GM21526 (cell line): ENCODE results near the gene FAM234B.
"Not testable (repeated sequence)": the region's sequence is repeated elsewhere in the genome, so short reads cannot be mapped to it uniquely, and the experiment has no call there.

Experiments used
- ATAC-seq: cut with Tn5 transposase; IDR thresholded peaks from one replicate; pipeline ENCODE4 v1.9.1; 2021; ENCODE audit warnings: moderate library complexity; ENCODE audit not compliant: unreplicated experiment, low FRiP score

Gene FAM234B

DNA sequence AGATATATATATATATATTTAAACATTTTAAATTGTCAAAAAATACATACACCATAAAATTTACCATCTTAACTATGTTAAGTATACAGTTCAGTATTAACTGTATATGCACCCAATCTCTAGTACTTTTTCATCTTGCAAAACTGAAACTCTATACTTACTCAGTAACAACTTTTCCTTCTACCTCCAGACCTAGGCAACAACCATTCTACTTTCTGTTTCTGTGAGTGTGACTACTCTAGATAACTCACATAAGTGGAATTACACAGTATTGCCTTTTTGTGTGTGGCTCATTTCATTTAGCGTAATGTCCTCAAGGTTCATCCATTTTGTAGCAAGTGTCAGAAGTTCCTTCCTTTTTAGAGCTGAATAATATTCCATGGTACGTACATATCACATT, 8.2 kb downstream of the FAM234B start:
- no peak for ATAC-seq

DNA sequence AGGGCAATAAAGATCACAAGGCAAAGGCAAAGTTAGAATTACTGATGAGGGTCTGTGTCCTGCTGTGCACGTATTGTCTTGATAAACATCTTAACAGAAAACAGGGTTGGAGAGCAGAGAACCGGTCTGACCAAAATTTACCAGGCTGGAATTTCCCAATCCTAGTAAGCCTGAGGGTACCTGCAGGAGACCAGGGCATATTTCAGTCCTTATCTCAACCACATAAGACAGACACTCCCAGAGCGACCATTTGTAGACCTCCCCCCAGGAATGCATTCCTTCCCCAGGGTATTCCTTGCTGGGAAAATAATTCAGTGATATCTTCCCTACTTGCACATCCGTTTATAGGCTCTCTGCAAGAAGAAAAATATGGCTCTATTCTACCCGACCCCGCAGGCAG, 9.4 kb downstream of the FAM234B start:
- not testable (repeated sequence) for ATAC-seq

DNA sequence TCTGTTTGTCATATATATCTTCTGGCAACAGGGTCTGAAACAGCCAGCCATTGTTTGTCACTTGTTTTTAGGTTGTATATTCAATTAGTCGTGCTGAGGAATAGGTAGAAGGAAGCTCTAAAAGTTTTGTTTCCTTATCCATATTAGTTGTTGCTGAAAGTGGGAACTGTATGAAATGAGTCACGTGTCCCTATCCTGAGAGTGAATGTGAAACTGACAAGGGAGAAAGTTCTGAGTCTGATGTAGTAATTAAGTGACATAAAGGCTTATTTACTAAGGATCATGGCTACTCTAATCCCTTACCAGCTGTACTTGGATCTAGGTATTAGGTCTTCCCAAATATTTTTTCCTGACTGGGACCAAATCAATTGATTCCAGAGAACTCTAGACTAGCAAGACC, 16.4 kb downstream of the FAM234B start:
- ATAC-seq, result no peak

DNA sequence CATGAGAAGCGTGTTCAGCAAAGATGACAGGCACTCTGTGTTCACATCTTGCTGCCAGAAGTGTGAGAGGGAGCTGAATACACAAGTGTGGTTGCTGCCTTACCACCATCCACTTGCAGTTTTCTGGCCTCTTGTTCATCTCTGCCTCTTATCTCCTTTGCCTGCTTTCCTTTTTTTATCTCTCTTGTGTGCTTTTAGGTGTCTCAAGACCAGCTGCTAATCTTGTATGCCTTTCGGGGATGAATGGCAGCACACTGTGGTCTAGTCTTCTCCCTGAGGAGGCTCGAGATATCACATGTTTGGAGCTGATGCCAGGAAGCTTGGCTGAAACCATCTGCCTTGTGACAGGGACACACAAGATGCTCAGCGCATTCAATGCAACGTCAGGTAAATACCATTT, 17.2 kb downstream of the FAM234B start:
- ATAC-seq, result no peak

DNA sequence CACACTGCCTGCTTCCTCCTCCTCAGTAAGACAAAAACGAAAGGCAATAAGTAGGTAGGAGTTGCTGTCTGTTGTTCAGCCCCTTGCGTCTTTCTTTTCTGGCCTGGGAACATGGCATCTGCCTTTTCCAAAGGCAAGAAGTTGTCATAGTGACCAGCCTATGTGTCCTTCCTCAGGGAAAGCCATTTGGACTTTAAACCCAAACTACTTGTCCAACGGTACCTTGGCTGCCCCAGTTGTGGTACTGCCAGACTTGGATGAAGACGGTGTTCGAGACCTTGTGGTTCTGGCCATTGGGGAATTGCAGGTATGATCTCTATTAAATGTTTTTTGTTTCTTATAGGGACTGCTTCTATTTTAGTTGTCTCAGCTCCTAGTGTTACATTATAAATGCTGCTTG, 18.5 kb downstream of the FAM234B start:
- no peak for ATAC-seq

DNA sequence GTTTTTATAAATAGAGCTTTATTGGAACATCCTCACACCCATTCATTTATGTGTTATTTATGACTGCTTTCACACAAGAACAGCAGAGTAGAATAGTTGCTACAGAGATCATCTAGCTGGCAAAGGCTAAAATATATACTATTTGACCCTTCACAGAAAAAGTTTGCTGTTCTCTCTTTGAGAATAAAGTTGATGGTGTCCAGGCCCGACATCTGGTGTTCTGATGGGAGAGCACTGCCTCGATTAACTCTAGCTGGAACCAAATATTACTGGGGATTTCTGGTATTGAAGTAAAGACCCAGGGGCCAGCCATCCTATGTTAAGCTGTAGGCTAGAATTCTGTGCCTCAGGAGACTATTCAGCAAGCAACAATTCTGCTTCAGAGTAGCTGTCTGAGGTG, 21.8 kb downstream of the FAM234B start:
- no peak for ATAC-seq

DNA sequence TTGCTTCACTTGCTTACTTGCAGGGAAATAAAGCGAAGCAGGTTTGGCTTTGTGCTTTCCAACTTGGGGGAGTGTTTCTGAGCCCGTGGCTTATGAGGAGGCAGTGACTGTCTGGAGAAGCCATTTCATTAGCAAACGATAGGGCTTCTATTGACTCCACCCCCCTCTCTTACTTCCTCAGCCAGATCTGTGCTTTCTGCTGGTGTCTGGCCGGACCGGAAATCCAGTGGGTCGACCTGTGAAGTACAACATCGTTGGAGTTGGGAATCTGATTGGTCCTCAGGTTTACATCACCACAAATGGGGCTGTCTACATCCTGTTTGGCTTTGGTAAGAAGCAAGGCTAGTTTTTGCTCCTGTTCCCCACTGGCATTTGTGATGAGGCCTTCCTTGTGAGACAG, 22.3 kb downstream of the FAM234B start:
- no peak for ATAC-seq

DNA sequence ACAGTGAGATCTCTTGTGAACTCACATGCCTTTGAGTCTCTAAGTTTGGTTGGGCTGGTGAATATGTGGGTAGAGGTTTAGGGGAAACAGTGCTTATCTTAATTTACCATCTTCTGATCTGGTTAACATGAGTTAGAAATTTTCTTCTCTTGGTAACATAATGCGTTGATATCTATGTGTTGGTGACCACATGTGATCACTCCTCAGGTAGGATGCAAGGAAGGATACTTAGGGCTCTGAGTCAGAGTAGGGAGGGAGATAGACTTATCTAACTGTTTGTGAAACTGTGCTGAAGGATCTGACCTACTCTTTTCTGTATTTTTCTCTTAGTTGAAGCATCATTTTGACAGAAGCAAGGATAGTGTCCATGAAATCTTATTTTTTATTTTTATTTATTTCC, 23.1 kb downstream of the FAM234B start:
- ATAC-seq, result no peak

DNA sequence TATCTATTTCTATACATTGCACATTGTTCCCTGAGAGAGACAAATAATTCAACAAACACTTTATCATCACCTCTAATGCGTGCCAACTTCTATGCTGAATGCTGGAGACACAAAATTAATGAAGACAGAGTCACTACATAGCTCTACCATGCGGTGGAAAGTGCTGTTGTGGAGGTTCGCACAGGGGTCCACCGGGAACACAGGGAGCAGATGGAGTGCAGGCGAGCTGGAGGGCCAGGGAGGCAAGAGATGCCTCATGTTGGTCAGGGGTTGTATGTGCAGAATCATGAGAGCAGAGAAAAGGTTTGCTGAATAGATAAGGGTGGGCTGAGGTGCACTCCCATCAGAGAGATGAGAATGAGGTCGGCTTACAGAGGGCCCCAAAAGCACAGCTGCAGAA, 25.2 kb downstream of the FAM234B start:
- ATAC-seq, result no peak

DNA sequence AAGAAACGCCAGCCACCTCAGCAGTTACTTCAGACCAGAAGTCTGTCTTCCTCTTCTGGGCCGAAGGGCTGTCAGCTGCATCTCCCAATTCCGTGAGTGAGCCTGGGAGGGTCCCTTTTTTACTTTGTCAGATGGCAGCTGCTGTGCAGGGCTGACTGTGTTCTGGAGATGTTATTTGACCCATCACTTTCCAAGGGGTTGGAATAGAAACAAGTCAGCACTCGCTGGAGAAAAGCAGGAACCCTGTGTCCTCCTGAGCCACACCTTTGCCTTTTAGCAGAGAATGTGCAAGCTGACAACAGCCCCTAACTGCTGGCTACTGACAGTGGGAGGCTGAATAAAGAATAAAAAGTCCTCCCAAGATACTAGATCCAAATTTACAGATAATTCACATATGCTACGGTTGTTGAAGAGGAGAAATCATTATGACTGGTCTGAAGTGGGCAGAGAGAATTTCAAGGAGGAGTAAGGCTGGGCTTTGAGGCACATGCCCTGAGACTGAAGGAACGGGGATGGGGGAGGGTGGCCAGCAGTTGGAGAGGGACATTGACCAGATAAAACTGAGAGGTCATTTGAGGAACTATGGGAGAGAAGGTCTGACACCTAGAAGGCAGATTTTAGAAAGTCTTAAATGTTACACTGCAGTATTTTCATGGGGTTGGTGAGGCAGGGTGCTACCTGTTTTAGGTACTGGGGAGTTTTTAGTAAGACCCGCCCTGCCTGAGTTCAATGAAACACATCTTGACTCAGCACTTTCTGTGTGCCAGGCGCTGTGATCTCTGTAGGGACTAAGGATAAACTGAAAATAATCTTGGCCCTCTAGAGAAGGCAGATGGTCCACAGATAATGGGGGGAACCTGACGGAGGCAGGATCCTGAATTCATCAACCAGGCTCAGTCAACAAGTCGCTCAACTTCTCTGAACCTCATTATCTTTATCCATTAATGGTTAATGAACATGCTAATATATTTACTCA, 27.4 kb downstream of the FAM234B start:
- no peak for ATAC-seq

DNA sequence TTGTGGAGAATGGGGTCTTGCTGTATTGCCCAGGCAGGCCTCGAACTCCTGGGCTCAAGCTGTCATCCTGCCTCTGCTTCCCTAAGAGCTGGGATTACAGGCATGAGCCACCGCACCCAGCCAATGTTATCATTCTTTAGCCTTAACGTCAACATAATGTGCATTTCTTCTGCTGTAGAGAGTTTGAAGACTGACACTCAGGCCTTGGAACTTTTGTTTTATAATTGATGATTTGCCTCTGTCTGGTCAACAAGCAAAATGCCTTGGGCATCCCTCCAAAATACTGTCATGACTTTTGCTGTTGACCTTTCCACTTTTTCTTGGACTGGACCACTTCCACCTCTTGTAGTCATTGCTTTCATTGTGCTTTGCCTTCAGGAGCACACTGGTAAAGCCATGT, 29.0 kb downstream of the FAM234B start:
- no peak for ATAC-seq

DNA sequence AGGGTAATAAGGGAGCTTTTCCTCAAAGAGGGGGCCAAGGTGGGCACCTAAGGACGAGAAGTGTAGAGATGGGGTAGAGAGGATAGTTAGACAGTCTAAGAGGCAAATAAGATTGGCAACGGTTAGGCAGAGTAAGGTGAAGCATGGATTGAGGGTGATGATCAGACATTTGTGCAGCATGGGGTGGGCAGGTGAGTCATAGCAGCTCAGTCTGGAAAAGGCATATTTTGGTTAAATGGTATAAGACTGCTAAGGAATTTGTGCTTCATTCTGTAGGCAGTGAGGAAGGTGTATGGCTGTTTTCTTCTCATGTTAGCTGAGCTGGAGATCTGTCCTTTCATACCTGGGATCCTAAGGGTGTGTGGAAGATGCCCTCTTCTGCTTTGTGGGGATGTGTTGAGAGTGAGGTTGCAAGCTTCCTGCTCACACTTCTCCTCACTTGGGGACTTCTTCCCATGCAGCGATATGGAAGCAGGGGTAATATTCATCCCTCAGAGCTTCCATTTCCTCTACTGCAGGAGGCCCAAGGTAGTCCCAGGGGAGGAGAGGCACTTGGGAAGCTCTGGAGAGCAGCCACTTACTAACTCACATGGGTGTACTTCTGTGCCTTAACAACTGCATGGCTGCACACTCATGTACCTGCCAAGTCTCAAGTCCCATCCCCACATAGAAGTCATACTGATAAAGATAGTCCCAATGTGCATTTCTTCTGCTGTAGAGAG, 30.4 kb downstream of the FAM234B start:
- ATAC-seq, result no peak

DNA sequence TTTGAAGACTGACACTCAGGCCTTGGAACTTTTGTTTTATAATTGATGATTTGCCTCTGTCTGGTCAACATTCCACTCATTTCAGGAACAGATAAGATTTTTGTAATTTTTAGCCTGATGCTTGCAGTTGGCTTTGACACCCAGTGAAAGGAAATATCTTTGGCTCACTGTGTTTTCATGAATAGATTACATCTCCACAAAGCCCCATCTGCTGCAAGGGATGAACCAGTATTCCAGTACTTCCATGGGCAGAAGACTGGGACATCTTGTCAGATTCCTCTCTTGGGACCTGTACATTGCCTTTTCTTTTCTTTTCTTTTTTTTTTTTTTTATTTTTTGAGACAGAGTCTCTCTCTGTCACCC, 30.9 kb downstream of the FAM234B start:
- ATAC-seq, result no peak

DNA sequence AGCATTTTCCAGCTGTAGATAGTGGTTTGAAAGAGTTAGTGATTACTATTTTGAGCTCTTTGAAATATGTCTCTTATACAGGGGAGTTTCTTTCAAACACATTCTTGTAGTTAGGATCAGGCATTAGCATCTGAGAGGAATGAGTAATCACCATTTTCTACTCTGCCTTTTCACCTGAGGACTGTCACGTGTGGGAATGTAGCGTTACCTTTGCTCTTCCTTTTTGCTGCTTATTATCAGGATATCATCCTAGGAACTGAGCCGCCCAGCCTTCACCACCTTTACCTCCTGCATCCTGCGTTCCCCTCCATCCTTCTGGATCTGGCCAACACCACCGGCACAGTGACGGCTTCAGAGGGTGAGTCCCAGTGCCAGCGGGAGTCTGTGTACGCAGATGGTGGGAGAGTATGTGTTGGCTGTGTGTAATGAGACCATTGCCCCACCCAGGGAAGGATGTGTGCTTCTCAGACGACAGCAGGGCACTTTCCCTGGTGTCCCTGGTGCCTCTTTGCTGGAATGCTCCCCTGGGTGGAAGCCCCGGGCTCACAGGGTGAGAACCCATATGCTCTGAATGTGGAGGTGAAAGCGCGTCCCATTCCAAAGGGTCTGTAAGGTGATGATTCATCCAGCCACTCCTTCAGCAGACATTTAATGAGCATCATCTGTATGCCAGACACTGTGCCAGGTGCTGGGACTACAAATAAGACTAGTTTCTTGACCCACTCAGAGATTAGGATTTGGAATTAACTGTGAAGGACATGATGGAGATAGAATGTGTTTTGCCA, 31.8 kb downstream of the FAM234B start:
- no peak for ATAC-seq

DNA sequence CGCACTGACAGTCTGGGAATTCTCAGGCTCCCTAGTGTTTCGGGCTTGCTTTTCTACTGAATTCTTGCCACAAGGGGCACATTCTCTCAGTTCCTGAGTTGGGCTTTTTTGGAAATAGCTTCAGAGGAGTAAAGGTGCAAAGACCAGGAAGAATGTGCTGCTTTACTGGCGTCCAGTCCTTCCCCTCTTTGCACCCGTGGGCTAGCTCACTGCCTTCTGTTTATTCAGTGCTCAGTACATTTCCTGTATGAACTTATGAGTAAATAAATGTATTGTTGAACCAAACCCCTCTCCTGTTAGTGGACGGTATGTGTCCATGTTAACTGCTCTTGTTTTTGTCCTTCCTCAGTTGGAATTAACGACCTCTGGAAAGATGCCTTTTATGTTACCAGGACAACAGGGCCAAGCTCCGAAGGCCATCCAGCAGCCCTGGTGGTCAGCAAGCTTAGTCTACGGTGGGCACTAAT, 35.3 kb downstream of the FAM234B start:
- ATAC-seq, result no peak

DNA sequence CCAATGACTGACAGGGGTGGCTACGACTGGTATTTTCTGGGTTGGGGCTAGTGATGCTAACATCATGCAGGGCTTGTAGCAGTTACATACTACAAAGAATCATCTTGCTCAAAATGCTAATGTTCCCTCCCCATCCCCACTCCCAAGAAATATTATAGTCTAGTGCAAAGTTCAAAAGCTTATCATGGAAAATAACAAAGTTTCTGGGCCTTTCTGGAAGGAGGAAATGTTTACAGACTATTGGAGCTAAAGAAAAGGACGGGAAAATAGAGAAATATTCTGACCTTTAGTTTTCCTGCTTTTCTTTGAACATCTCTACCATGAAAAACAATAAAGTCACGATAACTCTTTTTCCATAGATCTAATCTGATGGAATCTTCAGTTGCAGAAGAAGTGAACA, 36.1 kb downstream of the FAM234B start:
- no peak for ATAC-seq

DNA sequence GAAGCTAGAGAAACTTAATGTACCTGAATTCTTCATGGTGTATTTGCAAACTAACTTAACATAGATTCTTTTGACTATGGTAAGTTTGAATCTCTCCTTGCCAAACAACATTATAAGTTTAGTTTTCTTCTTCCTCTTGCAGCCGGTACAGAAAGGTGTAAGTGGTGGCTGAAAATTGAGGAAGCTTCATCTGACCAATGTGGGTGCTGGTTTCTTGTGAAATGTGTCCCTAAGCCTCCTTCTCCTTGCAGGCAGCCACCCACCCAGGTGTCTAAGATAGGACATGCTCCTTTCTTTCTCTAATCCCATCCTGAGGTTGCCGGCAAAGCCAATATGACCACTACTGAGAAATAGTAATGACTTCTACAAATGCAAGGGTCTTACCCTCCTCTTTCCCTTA, 38.7 kb downstream of the FAM234B start:
- no peak for ATAC-seq

DNA sequence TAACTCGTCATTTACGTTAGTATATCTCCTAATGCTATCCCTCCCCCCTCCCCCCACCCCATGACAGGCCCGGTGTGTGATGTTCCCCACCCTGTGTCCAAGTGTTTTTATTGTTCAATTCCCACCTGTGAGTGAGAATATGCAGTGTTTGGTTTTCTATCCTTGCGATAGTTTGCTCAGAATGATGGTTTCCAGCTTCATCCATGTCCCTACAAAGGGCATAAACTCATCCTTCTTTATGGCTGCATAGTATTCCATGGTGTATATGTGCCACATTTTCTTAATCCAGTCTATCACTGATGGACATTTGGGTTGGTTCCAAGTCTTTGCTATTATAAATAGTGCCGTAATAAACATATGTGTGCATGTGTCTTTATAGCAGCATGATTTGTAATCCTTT, 39.5 kb downstream of the FAM234B start:
- ATAC-seq, result not testable (repeated sequence)

DNA sequence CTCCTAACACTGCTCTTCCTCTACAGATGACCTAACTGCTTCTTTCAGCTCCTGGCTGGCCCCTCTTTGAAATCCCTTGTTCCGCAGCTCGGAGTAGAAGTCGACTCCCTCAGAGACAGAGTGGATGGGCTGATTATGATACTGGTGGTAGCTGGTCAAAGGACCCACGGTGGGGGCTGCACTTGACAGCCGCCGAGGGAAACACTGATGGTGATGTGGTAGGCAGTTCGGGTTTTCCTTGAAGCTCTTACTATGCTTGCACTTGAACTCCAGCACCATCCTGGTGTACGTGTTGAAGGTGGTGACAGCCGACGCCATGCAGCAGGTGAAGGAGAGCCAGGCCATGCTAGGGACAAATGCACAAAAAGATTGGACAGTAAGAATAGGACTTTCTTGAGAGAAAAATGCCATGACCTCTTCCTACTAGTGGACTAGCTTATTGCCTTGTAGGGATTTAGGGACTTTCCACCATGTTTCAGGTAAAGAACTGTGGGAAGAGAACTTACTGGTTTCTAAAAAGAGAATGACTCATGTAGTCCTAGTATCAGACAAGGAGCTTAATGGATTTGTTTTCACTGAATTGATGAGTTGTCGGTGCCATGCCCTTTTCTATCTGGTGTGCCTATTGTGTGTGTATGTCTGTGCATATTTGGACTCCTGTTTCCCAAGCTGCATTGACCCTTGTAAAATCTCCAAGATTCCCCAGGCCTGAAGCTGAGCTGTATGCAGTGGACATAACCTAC, 40.9 kb downstream of the FAM234B start:
- no peak for ATAC-seq

DNA sequence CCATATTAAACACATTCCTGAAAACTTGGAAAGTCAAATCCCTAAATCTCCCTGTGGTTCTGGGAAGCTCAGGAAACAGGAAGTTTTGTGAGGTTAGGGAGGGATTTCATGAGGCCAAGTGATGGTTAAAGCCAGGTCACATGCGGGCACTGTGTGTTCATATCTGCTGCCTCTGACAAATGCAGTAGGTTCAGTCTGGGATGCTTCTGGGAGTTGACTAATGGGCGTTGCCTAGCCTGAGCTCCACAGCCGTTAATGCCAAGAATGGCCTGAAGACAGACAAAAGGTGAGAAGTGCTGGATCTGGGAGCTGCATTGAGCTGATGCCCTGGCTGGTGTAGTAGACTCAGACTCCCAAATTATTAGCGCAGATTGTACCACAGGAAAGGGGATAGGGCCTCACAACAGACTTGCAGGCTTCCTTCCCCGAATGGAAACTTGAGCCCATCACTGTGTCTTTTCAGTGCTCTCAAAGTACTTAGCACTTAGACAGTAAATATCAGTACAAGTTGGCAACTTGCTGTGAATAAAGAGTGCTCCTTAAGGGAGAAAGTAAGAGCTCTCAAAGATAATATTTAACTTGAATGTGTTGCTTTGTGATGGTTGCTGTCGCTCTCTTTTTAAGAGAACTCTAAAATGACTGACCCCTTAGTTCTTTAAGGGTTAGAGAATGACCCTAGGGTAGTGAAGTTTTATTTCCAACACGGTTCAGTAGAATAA, 41.9 kb downstream of the FAM234B start:
- no peak for ATAC-seq
